ENCODE measurements around the gene OR4D1. TPM values are rescaled to one million over a fixed set of nuclear protein-coding genes. Genes with fewer than 3 reads are reported as not detected.
A peak's percentile ranks its signal among the peaks of the same experiment; 100 is the strongest.
"Not testable (repeated sequence)": the region's sequence is repeated elsewhere in the genome, so short reads cannot be mapped to it uniquely, and the experiment has no call there.

Gene OR4D1
- total RNA-seq, 2 experiments from 2014 or later: 0.12 to 0.29 TPM

- CTCF ChIA-PET: interaction anchor here (0.6 to 6.4 kb wide), 14 partner anchors 10 to 289 kb away, joined by 3 to 38 read pairs (median 4); partner anchors contain the start of gene OR4D1
- Mint-ChIP-seq H3K27me3 (peaks cover 10% of the 10 kb centered on the region), H3K36me3 (no peaks in the 10 kb centered on the region), H3K27ac (no peak overlapping the region), H3K9me3 (ENCODE audit: low read depth) (no peaks in the 10 kb centered on the region), H3K4me3 (no peak overlapping the region), H3K4me1 (no peaks in the 10 kb centered on the region)
- DNase-seq: peak; percentile 58
- peak; percentile 64 for ATAC-seq
Observed at GRCh38 chr17:58121925-58122324, 26.3 kb upstream of the OR4D1 start.

GRCh38 chr17:58127846-58128245, 20.3 kb upstream of the OR4D1 start:
- H3K27me3 Mint-ChIP-seq: peaks cover 26% of the 10 kb centered on the region

GRCh38 chr17:58132697-58133096, 15.5 kb upstream of the OR4D1 start:
- H3K9me3 Mint-ChIP-seq (ENCODE audit: low read depth); H3K36me3 Mint-ChIP-seq; ATAC-seq; H3K4me1 Mint-ChIP-seq; DNase-seq; H3K27ac Mint-ChIP-seq; H3K4me3 Mint-ChIP-seq; CTCF ChIA-PET: not testable (repeated sequence)
- H3K27me3 Mint-ChIP-seq: peaks cover 37% of the 10 kb centered on the region

More at GRCh38 chr17:58127846-58128245, 20.3 kb upstream of the OR4D1 start:
- H3K36me3 Mint-ChIP-seq: no peaks in the 10 kb centered on the region
- no peak for ATAC-seq
- H3K4me1 Mint-ChIP-seq: no peaks in the 10 kb centered on the region
- CTCF ChIA-PET: interaction anchor here (0.9 kb wide), 1 partner anchor 45 kb away, joined by 3 read pairs; no protein-coding TSS in a partner anchor
- H3K27ac Mint-ChIP-seq: no peak overlapping the region
- H3K4me3 Mint-ChIP-seq: no peak overlapping the region
- DNase-seq: no peak
- no peaks in the 10 kb centered on the region for H3K9me3 Mint-ChIP-seq (ENCODE audit: low read depth)

GRCh38 chr17:58136669-58137279, 11.4 kb upstream of the OR4D1 start:
- no peak for ATAC-seq
- Mint-ChIP-seq H3K27me3 (peaks cover 44% of the 10 kb centered on the region), H3K9me3 (ENCODE audit: low read depth) (no peaks in the 10 kb centered on the region), H3K4me3 (no peak overlapping the region), H3K36me3 (no peaks in the 10 kb centered on the region), H3K4me1 (no peaks in the 10 kb centered on the region), H3K27ac (no peak overlapping the region)
- DNase-seq: no peak
- CTCF ChIA-PET: interaction anchor here (0.7 to 1.6 kb wide), 4 partner anchors 14 to 137 kb away, joined by 3 to 4 read pairs (median 4); no protein-coding TSS in a partner anchor

- Mint-ChIP-seq H3K9me3 (ENCODE audit: low read depth) (peaks cover 20% of the 10 kb centered on the region), H3K27me3 (peaks cover 52% of the 10 kb centered on the region), H3K4me1 (no peaks in the 10 kb centered on the region), H3K36me3 (peaks cover 14% of the 10 kb centered on the region), H3K4me3 (no peak overlapping the region), H3K27ac (no peak overlapping the region)
- ATAC-seq (no peak), DNase-seq (no peak)
- CTCF ChIA-PET: interaction anchor here (1.4 kb wide), 1 partner anchor 31 kb away, joined by 3 read pairs; no protein-coding TSS in a partner anchor
Observed at GRCh38 chr17:58141505-58141904, 6.7 kb upstream of the OR4D1 start.

- DNase-seq, H3K4me1 Mint-ChIP-seq, H3K4me3 Mint-ChIP-seq, CTCF ChIA-PET, ATAC-seq, H3K27ac Mint-ChIP-seq: not testable (repeated sequence)
- peaks cover 52% of the 10 kb centered on the region for H3K27me3 Mint-ChIP-seq
- H3K36me3 Mint-ChIP-seq: peaks cover 14% of the 10 kb centered on the region
- H3K9me3 Mint-ChIP-seq (ENCODE audit: low read depth): peaks cover 20% of the 10 kb centered on the region
Observed at GRCh38 chr17:58143335-58143734, 4.8 kb upstream of the OR4D1 start.

- H3K36me3 Mint-ChIP-seq: peaks cover 14% of the 10 kb centered on the region
- H3K4me1 Mint-ChIP-seq: no peaks in the 10 kb centered on the region
- H3K27me3 Mint-ChIP-seq: peaks cover 50% of the 10 kb centered on the region
- CTCF ChIA-PET: no interaction called here
- H3K9me3 Mint-ChIP-seq (ENCODE audit: low read depth): peaks cover 20% of the 10 kb centered on the region
- DNase-seq (no peak), ATAC-seq (no peak)
- H3K27ac Mint-ChIP-seq: no peak overlapping the region
- H3K4me3 Mint-ChIP-seq: no peak overlapping the region
Observed at GRCh38 chr17:58144801-58145200, 3.4 kb upstream of the OR4D1 start.

GRCh38 chr17:58148609-58149008, 425 bp downstream of the OR4D1 start:
- CTCF ChIA-PET: interaction anchor here (1.8 kb wide), 1 partner anchor 26 kb away, joined by 4 read pairs; no protein-coding TSS in a partner anchor
- DNase-seq (no peak), ATAC-seq (no peak)
- Mint-ChIP-seq H3K27me3 (peaks cover 49% of the 10 kb centered on the region), H3K4me3 (no peak overlapping the region), H3K9me3 (ENCODE audit: low read depth) (peaks cover 20% of the 10 kb centered on the region), H3K4me1 (peaks cover 15% of the 10 kb centered on the region), H3K27ac (no peak overlapping the region), H3K36me3 (peaks cover 14% of the 10 kb centered on the region)

- ATAC-seq (no peak), DNase-seq (no peak)
- Mint-ChIP-seq H3K9me3 (ENCODE audit: low read depth) (peaks cover 10% of the 10 kb centered on the region), H3K4me3 (no peak overlapping the region), H3K27ac (no peak overlapping the region), H3K27me3 (peaks cover 37% of the 10 kb centered on the region), H3K4me1 (peaks cover 26% of the 10 kb centered on the region), H3K36me3 (peaks cover 6% of the 10 kb centered on the region)
- CTCF ChIA-PET: interaction anchor here (1.3 kb wide), 2 partner anchors 22 to 96 kb away, joined by 3 read pairs; no protein-coding TSS in a partner anchor
Observed at GRCh38 chr17:58150394-58150793, 2.2 kb downstream of the OR4D1 start.

GRCh38 chr17:58153046-58153445, 4.9 kb downstream of the OR4D1 start:
- DNase-seq: peak; percentile 80
- ATAC-seq: peak; percentile 72
- peaks cover 35% of the 10 kb centered on the region for H3K4me1 Mint-ChIP-seq
- H3K27me3 Mint-ChIP-seq: peaks cover 24% of the 10 kb centered on the region
- H3K9me3 Mint-ChIP-seq (ENCODE audit: low read depth): no peaks in the 10 kb centered on the region
- peaks cover 2% of the 10 kb centered on the region for H3K36me3 Mint-ChIP-seq
- H3K27ac Mint-ChIP-seq: peak overlapping the region; percentile 81
- peak overlapping the region; percentile 15 for H3K4me3 Mint-ChIP-seq
- CTCF ChIA-PET: interaction anchor here (1.1 to 2.4 kb wide), 3 partner anchors 19 to 910 kb away, joined by 3 to 11 read pairs (median 4); no protein-coding TSS in a partner anchor

- ATAC-seq (no peak), DNase-seq (no peak)
- CTCF ChIA-PET: interaction anchor here (1.1 to 2.4 kb wide), 5 partner anchors 17 to 911 kb away, joined by 3 to 11 read pairs (median 4); no protein-coding TSS in a partner anchor
- Mint-ChIP-seq H3K36me3 (peaks cover 2% of the 10 kb centered on the region), H3K4me1 (peaks cover 35% of the 10 kb centered on the region), H3K9me3 (ENCODE audit: low read depth) (no peaks in the 10 kb centered on the region), H3K27ac (peak overlapping the region; percentile 81), H3K4me3 (no peak overlapping the region), H3K27me3 (peaks cover 24% of the 10 kb centered on the region)
Observed at GRCh38 chr17:58153671-58154070, 5.5 kb downstream of the OR4D1 start.

GRCh38 chr17:58156839-58157803, 8.9 kb downstream of the OR4D1 start:
- CTCF ChIA-PET: interaction anchor here (1.9 kb wide), 1 partner anchor 14 kb away, joined by 5 read pairs; no protein-coding TSS in a partner anchor
- DNase-seq (peak; percentile 73), ATAC-seq (peak; percentile 79)
- H3K27me3 Mint-ChIP-seq: peaks cover 17% of the 10 kb centered on the region
- no peaks in the 10 kb centered on the region for H3K9me3 Mint-ChIP-seq (ENCODE audit: low read depth)
- peaks cover 2% of the 10 kb centered on the region for H3K36me3 Mint-ChIP-seq
- H3K27ac Mint-ChIP-seq: peak overlapping the region; percentile 63
- peaks cover 35% of the 10 kb centered on the region for H3K4me1 Mint-ChIP-seq
- peak overlapping the region; percentile 78 for H3K4me3 Mint-ChIP-seq

GRCh38 chr17:58158181-58158580, 10.0 kb downstream of the OR4D1 start:
- no peaks in the 10 kb centered on the region for H3K9me3 Mint-ChIP-seq (ENCODE audit: low read depth)

More at GRCh38 chr17:58158181-58158580, 10.0 kb downstream of the OR4D1 start:
- H3K4me3 Mint-ChIP-seq: no peak overlapping the region
- H3K36me3 Mint-ChIP-seq: peaks cover 2% of the 10 kb centered on the region
- no peak for ATAC-seq
- H3K4me1 Mint-ChIP-seq: peaks cover 24% of the 10 kb centered on the region
- DNase-seq: no peak
- CTCF ChIA-PET: no interaction called here
- peaks cover 23% of the 10 kb centered on the region for H3K27me3 Mint-ChIP-seq
- no peak overlapping the region for H3K27ac Mint-ChIP-seq

Measured in activated CD8-positive, alpha-beta memory T cell treated with anti-CD3 and anti-CD28 coated beads, Interleukin-2, amount 10 ng/mL, durations not matched to agents 7 days and 5 days (primary cell).